Psoas muscle (tissue), 8 donors: ENCODE measurements around the gene EIPR1. TPM values are rescaled to one million over a fixed set of nuclear protein-coding genes. Genes with fewer than 3 reads are reported as not detected.

Experiments
- ATAC-seq, 4 donors: fragments of 200-7000 bp; cut with Tn5 transposase; one replicate each; pipeline ENCODE4 v1.9.1; 2020; ENCODE audit warnings: moderate library complexity in 3 of 4, mild to moderate bottlenecking in 2 of 4
- DNase-seq, 2 donors: peaks; one replicate each; pipeline ENCODE4 v3.0.0-alpha.2; 2020
- H3K27ac ChIP-seq: fragments of 200-600 bp; one replicate; pipeline ENCODE4 v1.8.0; 2022
- H3K27me3 ChIP-seq, 3 donors: fragments of 200-600 bp in 1 of 3; one replicate each; pipeline versions ENCODE4 v1.6.1 to v1.8.0; 2013 to 2022; ENCODE audit warnings: low read length in 2 of 3, mild to moderate bottlenecking in 2 of 3, moderate library complexity in 1 of 3; ENCODE audit not compliant: insufficient read depth in 3 of 3
- H3K36me3 ChIP-seq, 2 donors: fragments of 200-600 bp in 1 of 2; one replicate each; pipeline versions ENCODE4 v1.6.1 to v1.8.0; 2013 to 2022; ENCODE audit warnings: low read depth in 1 of 2, mild to moderate bottlenecking in 1 of 2, moderate library complexity in 1 of 2; ENCODE audit not compliant: insufficient read depth in 1 of 2
- H3K4me1 ChIP-seq: fragments of 200-600 bp; one replicate; pipeline ENCODE4 v1.8.0; 2022
- H3K4me3 ChIP-seq: fragments of 200-600 bp; one replicate; pipeline ENCODE4 v1.8.0; 2022; ENCODE audit warnings: mild to moderate bottlenecking
- H3K9me3 ChIP-seq: fragments of 200-600 bp; one replicate; pipeline ENCODE4 v1.8.0; 2022
- WGBS, 3 donors: extraction: QIAGEN DNeasy Blood & Tissue Kit; methylation state at CpG; one replicate each; pipeline versions ENCODE4 v1.1.6 to v1.1.7; 2013; 5-methylcytosine and 5-hydroxymethylcytosine counted together
- intact Hi-C, 2 donors: fragments of 100-400 bp; cut with DNase I; formaldehyde crosslinking; loops; one replicate each; pipeline versions ENCODE4 v1.11.0 to v1.14.2; 2022
- polyA plus RNA-seq, 3 donors: library from polyadenylated mRNA; stranded (reverse); fragments of 200-250 nt; gene quantifications; one replicate each; pipeline ENCODE4 v1.2.3, GENCODE V29; 2013
- total RNA-seq, 4 donors: library from RNA; stranded (reverse); fragmentation: NEBNext Ultra II Directional in 2 of 4; extraction: Animal tissue kit (Norgen Biotek cat#: 25700) in 2 of 4; gene quantifications; one replicate each; pipeline versions ENCODE4 v1.2.1 to v1.2.4, GENCODE V29; 2021 to 2023
- TF ChIP-seq, protein P1 (sequence below): fragments of 200-600 bp; IDR thresholded peaks from one replicate; pipeline ENCODE4 v1.8.0; 2022; ENCODE audit warnings: antibody characterized with exemption
- donor health status: healthy with polysubstance abuse.
- donor health status: DM: no; HTN: no; CAD: no; lungs with moderate emphysema.
- donor health status: Bipolar disorder and iron deficiency.
- donor health status: healthy.
- donor health status: DM: yes; HTN: yes; CAD: no.
- donor health status: DM: no; HTN: no; CAD: no.
- donor health status: DM: no; HTN: no; CAD: no.
- donor health status: DM: yes; HTN: yes; CAD: no.

Gene EIPR1
- total and polyA plus RNA-seq, 7 donors, result 9.7 to 42.1 (median 12.5) TPM

DNA sequence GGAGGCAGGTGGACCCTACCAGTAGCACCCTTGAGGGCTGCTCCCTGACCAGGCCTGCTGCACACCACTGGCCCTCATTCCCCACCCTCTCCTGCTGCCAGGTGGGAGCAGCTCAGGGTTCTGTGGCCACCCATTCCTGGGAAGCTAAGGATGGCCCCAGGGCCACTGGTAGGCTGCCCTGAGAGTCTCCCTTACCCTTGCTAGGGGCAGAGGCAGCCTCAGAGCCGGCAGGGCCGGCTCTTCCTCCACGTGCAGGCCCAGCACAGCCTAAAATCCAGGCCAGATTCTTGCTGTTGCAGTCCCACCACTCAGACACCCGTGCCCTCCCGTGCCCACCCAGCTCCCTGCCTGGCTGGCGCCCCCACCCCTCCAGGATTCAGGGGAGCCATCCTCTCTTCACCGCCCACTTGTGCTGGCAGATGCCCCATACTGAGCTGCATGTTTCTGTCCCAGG, 199.0 kb downstream of the EIPR1 start:
- intact Hi-C loops, result no loop called here

DNA sequence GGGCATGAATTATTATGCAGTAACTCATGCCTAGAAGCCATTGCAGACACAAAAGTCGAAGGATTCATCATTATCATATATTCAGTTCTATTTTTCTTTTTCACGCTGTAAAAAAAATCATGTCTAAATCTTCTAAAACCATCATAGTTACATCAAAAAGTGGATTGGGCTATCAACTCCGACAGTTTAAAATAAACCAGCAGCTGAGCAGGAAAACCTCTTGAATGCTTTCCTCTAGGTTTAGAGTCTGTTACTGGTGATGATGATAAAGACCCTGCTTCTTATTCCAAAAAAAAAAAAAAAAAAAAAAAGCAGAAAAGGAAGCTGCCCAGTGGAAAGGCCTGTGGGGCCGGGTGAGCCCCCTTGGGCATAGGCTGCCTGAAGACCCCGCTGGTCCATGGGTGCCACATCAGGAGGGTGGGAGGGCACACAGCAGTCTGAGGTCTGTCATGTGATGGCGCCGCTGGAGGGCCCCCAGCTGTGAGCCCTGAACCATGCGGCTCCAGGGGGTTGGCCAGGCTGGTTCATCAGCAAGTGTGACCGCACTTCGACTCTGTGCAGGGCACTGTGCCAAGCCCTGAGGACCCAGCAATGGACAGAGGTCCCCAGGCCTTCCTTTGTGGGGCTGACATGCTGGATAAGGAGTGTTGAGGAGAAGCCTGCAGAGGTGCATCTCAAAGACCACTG, 199.6 kb downstream of the EIPR1 start:
- no peak for ATAC-seq
- H3K4me3 ChIP-seq, result no peak overlapping the region

More for the DNA sequence above, 199.0 kb downstream of the EIPR1 start:
- ATAC-seq, result no peak
- Histone ChIP-seq H3K9me3 (no peaks in the 10 kb centered on the region), H3K4me1 (no peaks in the 10 kb centered on the region), H3K27me3 (no peaks in the 10 kb centered on the region), H3K4me3 (no peak overlapping the region), H3K36me3 (no peaks in the 10 kb centered on the region), H3K27ac (no peak overlapping the region)
- WGBS, 3 donors, result 79 to 82% (median 82%) methylated on average over 5 to 7 of the region's 7 CpGs
- TF ChIP-seq, protein P1, sequence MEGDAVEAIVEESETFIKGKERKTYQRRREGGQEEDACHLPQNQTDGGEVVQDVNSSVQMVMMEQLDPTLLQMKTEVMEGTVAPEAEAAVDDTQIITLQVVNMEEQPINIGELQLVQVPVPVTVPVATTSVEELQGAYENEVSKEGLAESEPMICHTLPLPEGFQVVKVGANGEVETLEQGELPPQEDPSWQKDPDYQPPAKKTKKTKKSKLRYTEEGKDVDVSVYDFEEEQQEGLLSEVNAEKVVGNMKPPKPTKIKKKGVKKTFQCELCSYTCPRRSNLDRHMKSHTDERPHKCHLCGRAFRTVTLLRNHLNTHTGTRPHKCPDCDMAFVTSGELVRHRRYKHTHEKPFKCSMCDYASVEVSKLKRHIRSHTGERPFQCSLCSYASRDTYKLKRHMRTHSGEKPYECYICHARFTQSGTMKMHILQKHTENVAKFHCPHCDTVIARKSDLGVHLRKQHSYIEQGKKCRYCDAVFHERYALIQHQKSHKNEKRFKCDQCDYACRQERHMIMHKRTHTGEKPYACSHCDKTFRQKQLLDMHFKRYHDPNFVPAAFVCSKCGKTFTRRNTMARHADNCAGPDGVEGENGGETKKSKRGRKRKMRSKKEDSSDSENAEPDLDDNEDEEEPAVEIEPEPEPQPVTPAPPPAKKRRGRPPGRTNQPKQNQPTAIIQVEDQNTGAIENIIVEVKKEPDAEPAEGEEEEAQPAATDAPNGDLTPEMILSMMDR, result no peak
- no peak for DNase-seq

DNA sequence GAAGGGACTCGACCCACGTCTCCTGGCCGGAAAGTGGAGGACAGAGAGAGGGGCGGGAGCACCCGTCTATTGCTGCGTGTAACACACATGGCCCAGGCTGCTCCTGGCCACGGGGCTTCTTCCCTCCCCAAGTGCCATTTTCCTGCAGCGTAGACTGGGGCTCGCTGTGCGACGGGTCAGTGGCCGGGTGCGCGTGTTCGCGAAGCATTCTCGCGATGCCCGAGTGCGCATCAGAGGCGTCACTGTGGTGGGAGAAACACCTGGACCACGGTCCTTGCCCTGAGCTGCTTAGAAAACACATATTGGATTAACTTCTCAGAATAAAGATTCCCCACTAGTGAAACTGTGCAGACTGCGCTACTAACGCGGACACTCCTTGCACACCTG, 200.8 kb downstream of the EIPR1 start:
- no peaks in the 10 kb centered on the region for H3K27me3 ChIP-seq
- 96 to 97% (median 97%) methylated on average over 25 of the region's 25 CpGs for WGBS, 3 donors
- H3K4me1 ChIP-seq, result no peaks in the 10 kb centered on the region
- DNase-seq, result no peak
- H3K4me3 ChIP-seq, result no peak overlapping the region
- no peaks in the 10 kb centered on the region for H3K9me3 ChIP-seq
- no peaks in the 10 kb centered on the region for H3K36me3 ChIP-seq
- no peak overlapping the region for H3K27ac ChIP-seq
- no peak for ATAC-seq
- intact Hi-C loops, result no loop called here
- TF ChIP-seq, protein P1, result no peak

More for the DNA sequence above, 199.6 kb downstream of the EIPR1 start:
- Histone ChIP-seq H3K36me3 (no peaks in the 10 kb centered on the region), H3K4me1 (no peaks in the 10 kb centered on the region), H3K27me3 (no peaks in the 10 kb centered on the region), H3K27ac (no peak overlapping the region), H3K9me3 (no peaks in the 10 kb centered on the region)
- intact Hi-C loops, result no loop called here
- TF ChIP-seq, protein P1, result no peak
- DNase-seq, result no peak
- WGBS, 3 donors, result 81 to 90% (median 90%) methylated on average over 10 of the region's 10 CpGs

DNA sequence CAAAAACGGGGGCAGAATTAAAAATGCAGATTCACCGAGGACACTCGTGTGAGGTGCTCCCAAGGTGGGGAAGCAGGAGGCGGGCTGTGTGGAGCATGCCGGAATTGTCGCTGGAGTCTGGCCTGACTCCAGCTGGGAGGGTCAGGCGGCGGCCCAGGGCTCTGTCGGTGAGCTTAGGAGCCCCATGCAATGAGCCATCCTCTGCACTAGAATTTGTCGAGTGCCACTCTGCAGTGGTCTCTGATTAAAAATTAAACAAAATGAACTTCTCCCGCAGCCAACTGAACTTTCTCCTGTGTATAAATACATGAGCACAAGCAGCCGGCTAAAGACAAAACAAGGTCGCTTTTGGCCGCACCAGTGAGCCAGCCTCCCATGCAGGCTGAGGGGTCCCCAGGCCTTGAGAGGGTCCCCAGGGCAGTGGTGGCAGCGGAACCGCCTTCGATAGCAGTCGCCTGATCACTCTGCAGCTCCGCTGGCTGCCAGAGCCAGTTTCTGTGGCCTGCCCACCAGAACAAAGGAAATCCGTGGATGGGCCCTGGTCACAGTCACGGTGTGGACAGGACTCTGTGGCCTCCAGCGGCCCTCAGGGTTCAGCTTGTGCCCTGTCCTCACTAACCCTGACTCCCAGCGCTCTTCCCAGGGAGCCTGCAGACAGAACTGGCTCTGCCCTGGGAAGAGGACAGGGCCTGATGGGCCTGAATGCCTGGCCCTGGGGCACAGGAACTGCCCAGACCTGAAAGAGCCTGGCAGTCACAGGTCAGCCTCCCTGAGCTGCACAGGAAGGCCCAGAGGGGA, 201.3 kb downstream of the EIPR1 start:
- Histone ChIP-seq H3K36me3 (no peaks in the 10 kb centered on the region), H3K9me3 (no peaks in the 10 kb centered on the region), H3K27me3 (no peaks in the 10 kb centered on the region), H3K27ac (no peak overlapping the region), H3K4me1 (no peaks in the 10 kb centered on the region), H3K4me3 (no peak overlapping the region)
- intact Hi-C loops, result no loop called here
- WGBS, 3 donors, result 93 to 95% (median 94%) methylated on average over 23 of the region's 23 CpGs
- TF ChIP-seq, protein P1, result no peak
- ATAC-seq, result no peak
- no peak for DNase-seq
